ENCODE results near the gene EWSR1.
"Not testable (repeated sequence)": the region's sequence is repeated elsewhere in the genome, so short reads cannot be mapped to it uniquely, and the experiment has no call there.

The EWSR1 gene

GRCh38 chr22:29230972-29231875, 36.8 kb upstream of the EWSR1 start:
- no peak overlapping the region for H3K27ac ChIP-seq (replicated peaks)
- DNase-seq (ENCODE audit: low read depth in 1 of 2, low spot score in 1 of 2): no peak
- no peaks in the 10 kb centered on the region for H3K27me3 ChIP-seq (ENCODE audit: insufficient read depth, poor library complexity, severe bottlenecking)
- H3K4me3 ChIP-seq (replicated peaks; ENCODE audit: insufficient read depth, low read length): no peak overlapping the region
- no peak for TF ChIP-seq SPI1 (IDR thresholded peaks at IDR 0.05; ENCODE audit: borderline replicate concordance, low read depth)
- no peak for TF ChIP-seq REST (IDR thresholded peaks at IDR 0.05; ENCODE audit: insufficient replicate concordance, low read depth)
- no peak for TF ChIP-seq CTCF (IDR thresholded peaks at IDR 0.05; ENCODE audit: insufficient read depth, low read length)
- no peak for TF ChIP-seq POLR2AphosphoS5 (IDR thresholded peaks at IDR 0.05; ENCODE audit: low read depth)
- TF ChIP-seq GABPA (IDR thresholded peaks at IDR 0.05; ENCODE audit: low read depth): no peak

- DNase-seq (ENCODE audit: low read depth in 1 of 2, low spot score in 1 of 2): no peak
- H3K4me3 ChIP-seq (replicated peaks; ENCODE audit: insufficient read depth, low read length): no peak overlapping the region
- TF ChIP-seq GABPA (IDR thresholded peaks at IDR 0.05; ENCODE audit: low read depth) (no peak), CTCF (IDR thresholded peaks at IDR 0.05; ENCODE audit: insufficient read depth, low read length) (no peak), REST (IDR thresholded peaks at IDR 0.05; ENCODE audit: insufficient replicate concordance, low read depth) (no peak), SPI1 (IDR thresholded peaks at IDR 0.05; ENCODE audit: borderline replicate concordance, low read depth) (no peak), POLR2AphosphoS5 (IDR thresholded peaks at IDR 0.05; ENCODE audit: low read depth) (no peak)
These were observed 35.8 kb upstream of the EWSR1 start for GRCh38 chr22:29231971-29232959.

GRCh38 chr22:29233277-29233877, 34.7 kb upstream of the EWSR1 start:
- no peak for TF ChIP-seq SPI1 (IDR thresholded peaks at IDR 0.05; ENCODE audit: borderline replicate concordance, low read depth)
- no peak for TF ChIP-seq GABPA (IDR thresholded peaks at IDR 0.05; ENCODE audit: low read depth)
- no peak for TF ChIP-seq CTCF (IDR thresholded peaks at IDR 0.05; ENCODE audit: insufficient read depth, low read length)
- TF ChIP-seq POLR2AphosphoS5 (IDR thresholded peaks at IDR 0.05; ENCODE audit: low read depth): no peak
- TF ChIP-seq REST (IDR thresholded peaks at IDR 0.05; ENCODE audit: insufficient replicate concordance, low read depth): no peak
- no peaks in the 10 kb centered on the region for H3K27me3 ChIP-seq (ENCODE audit: insufficient read depth, poor library complexity, severe bottlenecking)
- no peak overlapping the region for H3K4me3 ChIP-seq (replicated peaks; ENCODE audit: insufficient read depth, low read length)
- DNase-seq (ENCODE audit: low read depth in 1 of 2, low spot score in 1 of 2): no peak
- no peak overlapping the region for H3K27ac ChIP-seq (replicated peaks)

More at GRCh38 chr22:29231971-29232959, 35.8 kb upstream of the EWSR1 start:
- Histone ChIP-seq H3K27ac (replicated peaks) (no peak overlapping the region), H3K27me3 (ENCODE audit: insufficient read depth, poor library complexity, severe bottlenecking) (no peaks in the 10 kb centered on the region)

- H3K27ac ChIP-seq (replicated peaks); H3K27me3 ChIP-seq (ENCODE audit: insufficient read depth, poor library complexity, severe bottlenecking); H3K4me3 ChIP-seq (replicated peaks; ENCODE audit: insufficient read depth, low read length); DNase-seq (ENCODE audit: low read depth in 1 of 2, low spot score in 1 of 2): not testable (repeated sequence)
These were observed 27.6 kb upstream of the EWSR1 start for GRCh38 chr22:29240481-29240880.

Measured in HL-60 (cell line).